ENCODE measurements around the gene ACSL1. TPM values are rescaled to one million over a fixed set of nuclear protein-coding genes. Genes with fewer than 3 reads are reported as not detected.

The ACSL1 gene
- total RNA-seq, 1 experiment from 2014 or later, result 3.5 TPM

GRCh38 chr4:184850018-184850417, 24.2 kb upstream of the ACSL1 start:
- Histone ChIP-seq H4K20me1 (ENCODE audit: control insufficient read depth, insufficient read depth, insufficient read length) (no peaks in the 10 kb centered on the region), H3K4ac (ENCODE audit: low read depth, low read length) (no peak overlapping the region), H3K27me3 (ENCODE audit: insufficient read depth, low read length) (no peaks in the 10 kb centered on the region), H2AK5ac (ENCODE audit: insufficient read length, low read length) (no peak overlapping the region), H3K14ac (ENCODE audit: insufficient read depth, low read length) (no peak overlapping the region; the same call in 1 of the 2 replicates), H2BK12ac (ENCODE audit: insufficient read length, low read depth, low read length) (no peak overlapping the region), H3T11ph (ENCODE audit: low read length) (no peak overlapping the region), H4K91ac (ENCODE audit: insufficient read length, low read depth, low read length) (no peak overlapping the region), H3K56ac (ENCODE audit: insufficient read length, low read depth, low read length) (no peak overlapping the region), H3K27ac (ENCODE audit: insufficient read length, low read depth, low read length) (no peak overlapping the region), H2BK5ac (ENCODE audit: insufficient read length, low read length) (no peak overlapping the region), H2BK15ac (ENCODE audit: low read depth, low read length) (no peak overlapping the region), H2BK20ac (ENCODE audit: low read depth, low read length, poor library complexity, severe bottlenecking) (no peak overlapping the region), H4K5ac (ENCODE audit: insufficient read length, low read depth, low read length) (no peak overlapping the region), H3K23me2 (ENCODE audit: insufficient read length, low read depth, low read length, poor library complexity, severe bottlenecking) (no peaks in the 10 kb centered on the region), H3K18ac (ENCODE audit: insufficient read length, low read depth, low read length) (no peak overlapping the region), H3K4me2 (ENCODE audit: insufficient read depth, insufficient read length, low read length) (no peak overlapping the region), H4K8ac (replicated peaks; ENCODE audit: insufficient read length, low read depth, low read length) (no peak overlapping the region), H3K4me1 (ENCODE audit: insufficient read depth, low read length) (no peaks in the 10 kb centered on the region; the same call in 1 of the 2 replicates), H3K23ac (ENCODE audit: insufficient read length, low read depth, low read length) (no peak overlapping the region), H3K9me3 (ENCODE audit: control insufficient read depth, low read depth, low read length) (no peaks in the 10 kb centered on the region), H2AFZ (ENCODE audit: low read length) (no peak overlapping the region), H3K79me2 (ENCODE audit: insufficient read depth, low read length) (no peaks in the 10 kb centered on the region), H3K79me1 (ENCODE audit: insufficient read depth, low read depth, low read length, poor library complexity, severe bottlenecking) (no peaks in the 10 kb centered on the region), H3K9ac (ENCODE audit: extremely low read depth, insufficient read length, low read length) (no peak overlapping the region), H2BK120ac (ENCODE audit: low read depth, low read length, poor library complexity, severe bottlenecking) (no peak overlapping the region)
- no peak for TF ChIP-seq CTCF (conservative IDR thresholded peaks at IDR 0.05)
- WGBS (ENCODE audit: extremely low coverage, insufficient read length, low lambda C conversion rate), result no CpG with 5 or more reads among the region's 3 CpGs
- H3K36me3 Mint-ChIP-seq (ENCODE audit: insufficient read depth in 1 of 3, low read depth in 3 of 3), result no peaks in the 10 kb centered on the region
- no peak overlapping the region for H3K4me3 Mint-ChIP-seq
- no peaks in the 10 kb centered on the region for H3K9me3 Mint-ChIP-seq
- H3K27ac Mint-ChIP-seq, result no peak overlapping the region
- H3K4me1 Mint-ChIP-seq, result no peaks in the 10 kb centered on the region
- H3K27me3 Mint-ChIP-seq (ENCODE audit: low read depth), result no peaks in the 10 kb centered on the region; the same call in 1 of the 2 replicates
- DNase-seq, result no peak
